OCI-LY7 (cell line): ENCODE data around the gene LDAF1. TPM values are rescaled to one million over a fixed set of nuclear protein-coding genes. Genes with fewer than 3 reads are reported as not detected.

Experiments
- BruUV-seq: library from RNA; stranded (reverse); fragments of 400-500 nt; replicated peaks from 2 replicates; lab custom pipeline; 2021; lab: Mats Ljungman, UMichigan
- CTCF ChIA-PET: fragments of 300-600 bp; sonication (Branson Sonifier 250); formaldehyde crosslinking; loops from one replicate; lab custom pipeline; 2022; ENCODE audit warnings: antibody characterized with exemption; ENCODE audit not compliant: unreplicated experiment; lab: Charles Lee
- POLR2A ChIA-PET: fragments of 300-600 bp; sonication (Branson Sonifier 250); formaldehyde crosslinking; loops from one replicate; lab custom pipeline; 2022; ENCODE audit warnings: antibody characterized with exemption; lab: Charles Lee
- DNase-seq: peaks from one replicate; pipeline ENCODE4 v3.0.0-alpha.2; 2015; ENCODE audit warnings: low spot score
- H2AFZ ChIP-seq: fragments of 200-600 bp; sonication (generic), shearing (Covaris generic); 2 replicates; pipeline ENCODE4 v1.6.1; 2014; ENCODE audit warnings: mild to moderate bottlenecking, antibody characterized with exemption, low read length, moderate library complexity
- H3K27ac ChIP-seq: fragments of 200-600 bp; sonication (generic); 2 replicates; pipeline ENCODE4 v1.5.1; 2014; ENCODE audit warnings: mixed run types, low read depth, mild to moderate bottlenecking, moderate library complexity, low read length, inconsistent platforms; ENCODE audit not compliant: poor library complexity, severe bottlenecking
- H3K36me3 ChIP-seq: fragments of 200-600 bp; sonication (generic); 2 replicates; pipeline ENCODE4 v1.6.1; 2014; ENCODE audit warnings: mild to moderate bottlenecking, antibody characterized with exemption, low read length, moderate library complexity, mixed read lengths; ENCODE audit not compliant: insufficient read depth
- H3K4me1 ChIP-seq: fragments of 200-600 bp; sonication (generic); 2 replicates; pipeline ENCODE4 v1.5.1; 2014; ENCODE audit warnings: mild to moderate bottlenecking, low read length; ENCODE audit not compliant: insufficient read depth, poor library complexity, severe bottlenecking
- H3K4me2 ChIP-seq: fragments of 200-600 bp; sonication (generic); 2 replicates; pipeline ENCODE4 v1.6.1; 2014; ENCODE audit warnings: mild to moderate bottlenecking, low read length
- H3K4me3 ChIP-seq: fragments of 200-600 bp; sonication (generic); 2 replicates; pipeline ENCODE4 v1.5.1; 2014; ENCODE audit warnings: mild to moderate bottlenecking, low read depth, low read length; ENCODE audit not compliant: poor library complexity, severe bottlenecking
- H3K79me2 ChIP-seq: fragments of 200-600 bp; sonication (generic); 2 replicates; pipeline ENCODE4 v1.6.1; 2016; ENCODE audit warnings: low read depth, mild to moderate bottlenecking, low read length, moderate library complexity, mixed read lengths; ENCODE audit not compliant: insufficient read depth
- H3K9me2 ChIP-seq: fragments of 200-600 bp; sonication (generic); 2 replicates; pipeline ENCODE4 v1.6.1; 2016; ENCODE audit warnings: mild to moderate bottlenecking, low read length, mixed read lengths; ENCODE audit not compliant: insufficient read depth
- H3K9me3 ChIP-seq: fragments of 200-600 bp; sonication (generic); 2 replicates; pipeline ENCODE4 v1.6.1; 2014; ENCODE audit warnings: mild to moderate bottlenecking, mixed run types, low read length, mixed read lengths
- H4K20me1 ChIP-seq: fragments of 200-600 bp; sonication (generic); 2 replicates; pipeline ENCODE4 v1.6.1; 2014; ENCODE audit warnings: mild to moderate bottlenecking, antibody characterized with exemption, low read length, moderate library complexity, mixed read lengths; ENCODE audit not compliant: insufficient read depth
- EZH2phosphoT487 ChIP-seq: fragments of 200-600 bp; sonication (generic); IDR thresholded peaks from 2 replicates; pipeline ENCODE4 v1.6.1; 2018; ENCODE audit warnings: low read depth, borderline replicate concordance, mild to moderate bottlenecking, mixed run types, antibody characterized with exemption, low read length, moderate library complexity, mixed read lengths
- intact Hi-C: fragments of 100-400 bp; cut with micrococcal nuclease; formaldehyde crosslinking; loops from one replicate; pipeline ENCODE4 v1.10.0; 2022; ENCODE audit not compliant: unreplicated experiment
- total RNA-seq, 2 experiments: library from RNA; depleted of rRNA in 1 of 2; stranded (reverse); fragments of >200 nt in 1 of 2; shearing (Covaris generic) in 1 of 2; gene quantifications; 2 replicates each; pipeline ENCODE4 v1.2.3, GENCODE V29; 2014 to 2022
- TF ChIP-seq, protein P1 (sequence below): fragments of 200-600 bp; sonication (generic); conservative IDR thresholded peaks from 2 replicates; pipeline ENCODE4 v1.5.1; 2014; ENCODE audit warnings: mild to moderate bottlenecking, antibody characterized with exemption, low read length, moderate library complexity, mixed read lengths

Gene LDAF1
- total RNA-seq, 2 experiments from 2014 or later: 5.4 to 6.7 TPM

DNA sequence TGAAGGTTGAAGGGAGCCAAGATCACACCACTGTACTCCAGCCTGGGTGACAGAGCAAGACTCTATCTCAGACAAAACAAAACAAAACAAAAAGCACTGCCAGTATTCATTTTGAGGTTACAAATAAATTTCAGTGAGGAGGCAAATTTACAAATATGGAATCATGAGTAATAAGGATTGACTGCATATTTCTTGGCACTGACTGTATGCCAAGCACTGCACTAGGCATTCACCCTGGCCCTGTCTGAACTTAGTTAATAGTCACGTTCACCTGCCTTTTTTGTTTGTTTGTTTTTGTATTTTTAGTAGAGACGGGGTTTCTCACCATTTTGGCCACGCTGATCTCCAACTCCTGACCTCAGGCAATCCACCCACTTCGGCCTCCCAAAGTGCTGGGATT is 5.1 kb downstream of the LDAF1 start:
- POLR2A ChIA-PET: interaction anchor here (0.6 kb wide), 1 partner anchor 1507 kb away, joined by 3 read pairs; no protein-coding TSS in a partner anchor
- no peak for DNase-seq
- Histone ChIP-seq H3K4me2 (no peak overlapping the region), H3K9me2 (no peaks in the 10 kb centered on the region), H4K20me1 (no peaks in the 10 kb centered on the region), H3K27ac (no peak overlapping the region), H2AFZ (no peak overlapping the region), H3K9me3 (no peaks in the 10 kb centered on the region), H3K4me3 (no peak overlapping the region), H3K36me3 (peaks cover 45% of the 10 kb centered on the region), H3K4me1 (peaks cover 9% of the 10 kb centered on the region), H3K79me2 (peaks cover 7% of the 10 kb centered on the region; the same call in 1 of the 2 replicates)
- CTCF ChIA-PET: no interaction called here
- BruUV-seq: no TSS peak
- no peak for TF ChIP-seq EZH2phosphoT487
- TF ChIP-seq, protein P1, sequence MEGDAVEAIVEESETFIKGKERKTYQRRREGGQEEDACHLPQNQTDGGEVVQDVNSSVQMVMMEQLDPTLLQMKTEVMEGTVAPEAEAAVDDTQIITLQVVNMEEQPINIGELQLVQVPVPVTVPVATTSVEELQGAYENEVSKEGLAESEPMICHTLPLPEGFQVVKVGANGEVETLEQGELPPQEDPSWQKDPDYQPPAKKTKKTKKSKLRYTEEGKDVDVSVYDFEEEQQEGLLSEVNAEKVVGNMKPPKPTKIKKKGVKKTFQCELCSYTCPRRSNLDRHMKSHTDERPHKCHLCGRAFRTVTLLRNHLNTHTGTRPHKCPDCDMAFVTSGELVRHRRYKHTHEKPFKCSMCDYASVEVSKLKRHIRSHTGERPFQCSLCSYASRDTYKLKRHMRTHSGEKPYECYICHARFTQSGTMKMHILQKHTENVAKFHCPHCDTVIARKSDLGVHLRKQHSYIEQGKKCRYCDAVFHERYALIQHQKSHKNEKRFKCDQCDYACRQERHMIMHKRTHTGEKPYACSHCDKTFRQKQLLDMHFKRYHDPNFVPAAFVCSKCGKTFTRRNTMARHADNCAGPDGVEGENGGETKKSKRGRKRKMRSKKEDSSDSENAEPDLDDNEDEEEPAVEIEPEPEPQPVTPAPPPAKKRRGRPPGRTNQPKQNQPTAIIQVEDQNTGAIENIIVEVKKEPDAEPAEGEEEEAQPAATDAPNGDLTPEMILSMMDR: no peak
- intact Hi-C loops: no loop called here

DNA sequence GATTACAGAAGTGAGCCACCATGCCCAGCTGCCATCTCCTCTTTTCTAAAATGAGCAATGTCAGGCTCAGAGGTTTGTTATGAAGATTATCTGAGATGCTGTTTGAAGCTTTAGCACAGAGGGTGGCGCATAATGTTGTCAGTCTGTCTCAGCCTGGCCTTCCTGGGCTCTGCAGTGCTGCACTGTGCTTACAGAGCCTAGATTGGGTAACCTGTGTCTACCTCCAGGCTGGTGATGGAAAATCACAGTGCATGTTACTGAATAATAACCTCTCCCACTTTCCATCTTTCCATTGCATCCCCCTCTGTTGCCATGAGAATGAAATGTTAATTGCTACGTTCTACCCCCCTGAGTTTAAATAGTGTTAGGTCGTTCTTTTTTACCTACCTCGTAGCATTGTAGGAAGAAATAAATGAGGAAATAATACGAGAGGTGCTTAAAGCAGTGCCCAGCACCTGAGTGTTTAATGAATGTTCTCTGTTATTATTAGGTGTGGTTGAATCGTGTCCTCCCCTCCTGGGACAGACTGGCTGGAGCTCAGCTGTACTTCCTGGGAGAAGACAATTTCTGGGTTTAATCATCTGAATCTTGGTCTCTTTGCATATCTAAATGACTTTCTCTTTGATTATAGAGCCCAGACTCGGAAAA is 6.2 kb downstream of the LDAF1 start:
- CTCF ChIA-PET: no interaction called here

DNA sequence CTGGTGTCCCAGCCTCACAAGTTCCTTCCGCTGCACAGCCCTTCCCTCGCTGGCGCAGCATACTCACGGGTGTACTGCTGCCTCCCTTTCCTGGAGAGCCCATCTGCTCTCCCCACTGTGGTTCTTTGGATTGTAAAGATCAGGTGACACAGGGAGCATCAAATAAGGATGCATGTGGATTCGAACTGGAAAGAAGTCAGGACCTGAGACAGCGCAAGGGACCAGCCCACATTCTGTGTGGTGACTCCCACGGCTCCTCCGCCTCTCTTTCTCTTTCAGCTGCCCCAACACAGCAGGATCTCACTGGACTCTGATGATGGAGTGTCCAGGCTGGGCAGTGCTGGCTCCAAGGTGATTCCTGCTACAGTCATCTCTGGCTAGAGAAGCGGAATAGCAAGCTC is 8.1 kb downstream of the LDAF1 start:
- no peak overlapping the region for H3K4me3 ChIP-seq
- CTCF ChIA-PET: no interaction called here
- H3K9me2 ChIP-seq: no peaks in the 10 kb centered on the region
- H2AFZ ChIP-seq: no peak overlapping the region
- intact Hi-C loops: no loop called here
- no peaks in the 10 kb centered on the region for H4K20me1 ChIP-seq
- H3K9me3 ChIP-seq: no peaks in the 10 kb centered on the region
- BruUV-seq: no TSS peak
- no peaks in the 10 kb centered on the region for H3K4me1 ChIP-seq
- H3K4me2 ChIP-seq: no peak overlapping the region
- POLR2A ChIA-PET: no interaction called here
- TF ChIP-seq, protein P1: no peak
- DNase-seq: no peak
- H3K79me2 ChIP-seq: no peaks in the 10 kb centered on the region
- no peak overlapping the region for H3K27ac ChIP-seq
- peaks cover 50% of the 10 kb centered on the region for H3K36me3 ChIP-seq

More for the DNA sequence above, 6.2 kb downstream of the LDAF1 start:
- H3K4me1 ChIP-seq: peaks cover 9% of the 10 kb centered on the region
- TF ChIP-seq, protein P1: no peak
- H3K4me2 ChIP-seq: no peak overlapping the region
- no peaks in the 10 kb centered on the region for H3K9me2 ChIP-seq
- H4K20me1 ChIP-seq: no peaks in the 10 kb centered on the region
- peaks cover 45% of the 10 kb centered on the region for H3K36me3 ChIP-seq
- H3K79me2 ChIP-seq: peaks cover 7% of the 10 kb centered on the region; the same call in 1 of the 2 replicates
- H2AFZ ChIP-seq: no peak overlapping the region
- no peak for DNase-seq
- BruUV-seq: no TSS peak
- H3K4me3 ChIP-seq: no peak overlapping the region
- POLR2A ChIA-PET: no interaction called here
- H3K9me3 ChIP-seq: no peaks in the 10 kb centered on the region
- H3K27ac ChIP-seq: no peak overlapping the region
- intact Hi-C loops: no loop called here
